Measurements from ENCODE around the gene IMPA2.

The IMPA2 gene

DNA sequence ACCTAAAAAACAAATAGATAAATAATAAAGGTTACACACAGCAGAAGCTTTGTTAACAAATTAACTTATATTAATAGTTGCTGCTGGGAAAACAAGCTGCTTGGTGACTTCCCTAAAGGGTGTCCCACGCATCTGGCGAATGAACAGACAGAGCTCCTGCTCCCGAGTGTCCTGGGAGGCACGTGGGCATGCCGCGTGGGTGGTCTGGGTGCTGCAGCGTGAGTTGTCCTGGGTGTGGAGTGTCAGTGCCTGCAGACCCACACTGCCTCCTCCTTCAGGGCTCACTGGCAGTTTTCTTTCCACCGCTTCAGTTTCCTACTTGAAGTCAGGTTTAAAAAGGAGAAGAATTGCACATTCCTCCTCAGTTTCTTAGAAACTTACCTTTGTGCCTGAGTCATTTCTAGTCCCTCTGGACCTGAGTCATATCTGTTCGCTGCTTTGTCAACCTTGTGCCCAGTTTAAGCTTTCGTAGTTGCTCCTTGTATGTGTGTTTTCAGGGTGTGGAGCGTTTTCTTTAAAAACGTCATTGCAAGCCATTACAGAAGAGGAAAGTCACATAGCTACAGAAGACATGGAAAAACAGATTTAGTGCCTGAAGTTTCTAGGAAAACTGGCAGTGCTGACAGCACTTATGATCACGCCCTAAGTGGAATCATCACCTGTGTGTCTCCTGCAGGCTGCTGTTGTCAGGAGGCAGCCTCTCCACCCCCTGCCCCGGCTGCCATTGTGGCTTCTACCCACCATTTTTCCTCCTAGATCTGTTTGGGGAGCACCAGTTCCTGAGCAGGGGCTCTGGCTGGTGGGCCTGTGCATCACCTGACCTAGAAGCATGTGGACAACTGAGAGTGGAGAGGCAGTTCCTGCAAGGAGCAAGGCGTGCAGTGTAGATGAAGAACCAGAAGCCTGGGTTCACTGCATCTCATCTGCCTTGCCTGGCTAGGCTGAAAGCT lies 24.5 kb downstream of the IMPA2 start:
- in situ Hi-C loops (cut with MboI; ENCODE audit: low pct_unique_long_range_greater_than_20kb, low sequenced_read_pairs, unreplicated experiment) = no loop called here
- DNase-seq (ENCODE audit: low spot score) = no peak
- TF ChIP-seq, protein P1, sequence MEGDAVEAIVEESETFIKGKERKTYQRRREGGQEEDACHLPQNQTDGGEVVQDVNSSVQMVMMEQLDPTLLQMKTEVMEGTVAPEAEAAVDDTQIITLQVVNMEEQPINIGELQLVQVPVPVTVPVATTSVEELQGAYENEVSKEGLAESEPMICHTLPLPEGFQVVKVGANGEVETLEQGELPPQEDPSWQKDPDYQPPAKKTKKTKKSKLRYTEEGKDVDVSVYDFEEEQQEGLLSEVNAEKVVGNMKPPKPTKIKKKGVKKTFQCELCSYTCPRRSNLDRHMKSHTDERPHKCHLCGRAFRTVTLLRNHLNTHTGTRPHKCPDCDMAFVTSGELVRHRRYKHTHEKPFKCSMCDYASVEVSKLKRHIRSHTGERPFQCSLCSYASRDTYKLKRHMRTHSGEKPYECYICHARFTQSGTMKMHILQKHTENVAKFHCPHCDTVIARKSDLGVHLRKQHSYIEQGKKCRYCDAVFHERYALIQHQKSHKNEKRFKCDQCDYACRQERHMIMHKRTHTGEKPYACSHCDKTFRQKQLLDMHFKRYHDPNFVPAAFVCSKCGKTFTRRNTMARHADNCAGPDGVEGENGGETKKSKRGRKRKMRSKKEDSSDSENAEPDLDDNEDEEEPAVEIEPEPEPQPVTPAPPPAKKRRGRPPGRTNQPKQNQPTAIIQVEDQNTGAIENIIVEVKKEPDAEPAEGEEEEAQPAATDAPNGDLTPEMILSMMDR (IDR thresholded peaks at IDR 0.05; ENCODE audit: extremely low read depth, insufficient read depth, missing control alignments) = no peak

GRCh38 chr18:12006488-12006840 lies 25.2 kb downstream of the IMPA2 start:
- no peak for DNase-seq (ENCODE audit: low spot score)
- in situ Hi-C loops (cut with MboI; ENCODE audit: low pct_unique_long_range_greater_than_20kb, low sequenced_read_pairs, unreplicated experiment) = no loop called here
- TF ChIP-seq, protein P1 (IDR thresholded peaks at IDR 0.05; ENCODE audit: extremely low read depth, insufficient read depth, missing control alignments) = no peak

DNA sequence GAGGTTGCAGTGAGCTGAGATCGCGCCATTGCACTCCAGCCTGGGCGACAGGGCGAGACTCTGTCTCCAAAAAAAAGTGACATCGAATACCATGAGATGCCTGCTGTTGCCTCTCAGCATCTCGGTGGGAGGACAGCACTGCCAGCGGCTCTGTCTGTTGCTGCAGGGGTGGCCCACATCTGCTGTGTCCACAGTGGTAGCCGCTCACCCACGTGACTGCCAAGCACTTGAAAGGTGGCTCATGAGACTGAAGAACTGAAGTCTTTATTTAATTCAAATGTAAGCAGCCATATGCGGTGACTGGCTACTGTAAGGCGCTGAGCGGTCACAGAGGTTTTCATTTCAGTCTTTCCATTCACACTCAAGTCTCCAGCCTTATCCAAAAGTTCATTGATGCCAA lies 25.8 kb downstream of the IMPA2 start:
- TF ChIP-seq, protein P1 (IDR thresholded peaks at IDR 0.05; ENCODE audit: extremely low read depth, insufficient read depth, missing control alignments) = no peak
- no peak for DNase-seq (ENCODE audit: low spot score)
- in situ Hi-C loops (cut with MboI; ENCODE audit: low pct_unique_long_range_greater_than_20kb, low sequenced_read_pairs, unreplicated experiment) = no loop called here

- TF ChIP-seq, protein P1 (IDR thresholded peaks at IDR 0.05; ENCODE audit: extremely low read depth, insufficient read depth, missing control alignments) = no peak
- in situ Hi-C loops (cut with MboI; ENCODE audit: low pct_unique_long_range_greater_than_20kb, low sequenced_read_pairs, unreplicated experiment) = no loop called here
- DNase-seq (ENCODE audit: low spot score) = no peak
Observed at GRCh38 chr18:12008181-12008767, 27.0 kb downstream of the IMPA2 start.

DNA sequence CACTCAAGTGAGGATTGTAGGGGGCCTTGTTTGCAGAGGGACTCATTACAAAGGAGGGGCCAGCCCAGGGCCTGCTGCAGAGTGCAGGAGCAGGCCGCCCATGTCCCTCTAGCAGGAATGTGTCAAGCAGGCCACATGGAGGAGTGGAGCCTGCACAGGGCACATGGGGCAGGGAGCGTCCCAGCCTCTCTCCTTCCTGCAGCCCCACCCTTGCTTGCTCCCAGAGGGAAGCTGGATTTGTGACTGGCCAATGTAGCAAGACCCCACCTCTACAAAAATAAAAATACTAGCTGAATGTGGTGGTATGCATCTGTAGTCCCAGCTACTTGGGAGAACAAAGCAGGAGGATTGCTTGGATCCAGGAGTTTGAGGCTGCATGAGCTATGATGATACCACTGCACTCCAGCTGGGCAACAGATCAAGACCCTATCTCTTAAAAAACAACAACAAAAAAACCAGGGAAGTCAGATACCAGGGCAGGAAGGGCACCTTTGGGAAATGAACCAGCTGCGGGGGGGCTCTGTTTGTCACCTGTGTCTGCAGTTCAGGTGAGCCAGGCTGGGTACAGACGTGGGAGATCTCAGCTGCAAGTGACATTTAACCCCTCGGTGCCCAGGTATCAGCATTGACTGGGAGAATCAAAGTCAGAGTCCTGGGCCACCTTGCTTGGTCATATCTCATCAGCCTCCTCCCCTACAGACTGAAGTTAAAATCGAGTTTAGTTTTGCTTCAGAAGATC lies 27.7 kb downstream of the IMPA2 start:
- TF ChIP-seq, protein P1 (IDR thresholded peaks at IDR 0.05; ENCODE audit: extremely low read depth, insufficient read depth, missing control alignments) = no peak
- in situ Hi-C loops (cut with MboI; ENCODE audit: low pct_unique_long_range_greater_than_20kb, low sequenced_read_pairs, unreplicated experiment) = no loop called here
- no peak for DNase-seq (ENCODE audit: low spot score)

DNA sequence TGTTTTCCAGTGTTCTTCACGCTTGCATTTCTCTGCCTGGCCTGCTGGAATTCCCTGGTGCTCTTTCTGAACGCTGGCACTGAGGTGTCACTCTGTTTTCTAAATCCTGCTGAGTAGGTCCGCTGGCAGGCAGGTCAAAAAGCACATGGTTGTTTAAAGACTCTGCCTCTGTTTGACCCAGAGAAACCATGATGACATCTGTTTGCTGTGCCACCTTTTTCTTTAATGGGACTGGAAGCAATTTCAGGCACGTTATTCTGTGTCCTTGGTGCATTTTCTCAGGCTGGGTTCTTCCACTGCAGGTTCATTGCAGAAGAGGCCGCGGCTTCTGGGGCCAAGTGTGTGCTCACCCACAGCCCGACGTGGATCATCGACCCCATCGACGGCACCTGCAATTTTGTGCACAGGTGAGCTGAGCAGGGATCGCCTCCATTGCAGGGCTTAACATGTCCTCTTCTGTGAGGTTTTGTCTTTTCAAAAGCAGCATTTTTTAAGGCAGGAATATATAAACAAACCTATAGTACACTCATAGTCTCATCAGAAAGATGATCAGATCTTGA lies 28.4 kb downstream of the IMPA2 start:
- in situ Hi-C loops (cut with MboI; ENCODE audit: low pct_unique_long_range_greater_than_20kb, low sequenced_read_pairs, unreplicated experiment) = no loop called here
- no peak for DNase-seq (ENCODE audit: low spot score)
- TF ChIP-seq, protein P1 (IDR thresholded peaks at IDR 0.05; ENCODE audit: extremely low read depth, insufficient read depth, missing control alignments) = no peak
